ENCODE data around the gene WEE2.
"Not testable (repeated sequence)": the region's sequence is repeated elsewhere in the genome, so short reads cannot be mapped to it uniquely, and the experiment has no call there.

The WEE2 gene

DNA sequence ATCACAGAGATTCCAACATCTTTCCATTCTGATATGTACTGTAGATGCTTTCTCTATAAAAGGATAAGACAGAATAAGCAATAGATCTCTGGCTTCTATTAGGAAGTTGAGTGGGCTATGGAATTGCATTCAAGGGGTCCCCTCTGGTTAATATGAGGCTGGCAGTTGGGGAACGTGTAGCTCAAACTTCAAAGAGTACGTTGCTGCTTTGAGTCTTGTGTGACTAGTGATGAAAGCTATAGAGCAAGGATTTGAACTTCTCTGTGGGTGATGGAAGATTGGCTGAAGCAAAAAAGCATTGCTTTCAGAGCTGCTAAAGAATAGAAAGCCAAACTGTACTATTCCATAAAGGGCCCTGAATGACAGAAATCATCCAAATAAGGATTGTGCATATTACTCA, 6.4 kb downstream of the WEE2 start:
- no peak for DNase-seq (ENCODE audit: low spot score)

DNA sequence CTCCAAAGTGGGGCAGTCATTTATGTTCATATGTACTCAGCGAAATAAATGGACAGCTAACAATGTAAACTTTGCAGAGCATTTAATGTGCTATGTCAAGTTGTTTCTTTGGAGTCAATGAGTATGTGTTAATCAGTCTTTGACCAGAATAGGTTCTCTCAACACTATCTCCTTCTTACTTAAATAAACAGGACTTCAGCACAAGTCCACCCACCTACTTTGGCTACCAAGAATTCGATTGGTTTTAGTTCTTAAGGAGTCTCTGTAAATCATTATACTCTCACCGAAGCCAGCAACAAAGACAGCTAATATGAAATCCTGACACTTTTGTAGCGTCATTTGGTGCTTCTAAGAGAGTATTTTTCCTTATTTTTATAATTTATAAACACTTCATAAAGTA, 6.9 kb downstream of the WEE2 start:
- DNase-seq (ENCODE audit: low spot score), result no peak

DNA sequence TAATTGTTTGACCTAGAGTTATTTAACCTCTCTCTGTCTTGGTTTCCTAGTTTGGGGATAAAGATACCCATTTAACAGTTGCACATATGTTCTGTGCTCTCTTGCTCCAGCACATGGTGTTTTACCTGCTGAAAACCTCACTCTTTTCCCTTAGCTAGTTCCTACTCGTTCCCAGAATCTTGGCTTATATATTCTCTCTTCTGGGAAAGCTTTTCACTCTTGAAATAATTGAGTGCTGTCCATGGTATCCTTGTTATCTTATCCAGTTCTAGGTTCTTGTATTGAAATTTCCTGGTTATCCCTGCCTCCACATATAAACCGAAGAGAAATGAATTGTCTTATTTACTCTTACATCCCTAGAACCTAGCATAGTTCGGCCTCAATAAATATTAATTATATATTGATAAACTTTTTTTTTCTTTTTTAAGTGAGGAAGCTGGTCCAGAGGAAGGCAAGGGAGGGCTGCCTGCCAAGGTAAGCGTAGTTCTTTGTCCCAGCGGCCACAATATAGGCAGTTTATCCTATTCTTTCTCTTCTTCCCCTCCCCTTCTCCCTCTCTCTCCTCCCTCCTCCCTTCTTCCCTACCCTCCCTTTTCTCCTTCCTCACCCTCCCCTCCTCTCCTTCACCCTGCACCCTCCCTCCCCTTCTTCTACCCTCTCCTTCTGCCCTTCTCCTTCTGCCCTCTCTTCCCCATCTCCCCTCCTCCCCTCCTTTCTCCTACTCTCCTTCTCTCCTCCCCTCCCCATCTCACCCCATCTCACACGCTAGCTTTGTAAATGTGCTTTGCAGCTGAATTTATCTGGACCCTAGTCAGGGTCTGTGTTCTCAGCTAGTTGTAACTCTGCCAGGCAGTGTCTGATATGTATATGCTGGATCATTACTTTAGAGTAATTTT, 7.9 kb downstream of the WEE2 start:
- DNase-seq (ENCODE audit: low spot score), result no peak

DNA sequence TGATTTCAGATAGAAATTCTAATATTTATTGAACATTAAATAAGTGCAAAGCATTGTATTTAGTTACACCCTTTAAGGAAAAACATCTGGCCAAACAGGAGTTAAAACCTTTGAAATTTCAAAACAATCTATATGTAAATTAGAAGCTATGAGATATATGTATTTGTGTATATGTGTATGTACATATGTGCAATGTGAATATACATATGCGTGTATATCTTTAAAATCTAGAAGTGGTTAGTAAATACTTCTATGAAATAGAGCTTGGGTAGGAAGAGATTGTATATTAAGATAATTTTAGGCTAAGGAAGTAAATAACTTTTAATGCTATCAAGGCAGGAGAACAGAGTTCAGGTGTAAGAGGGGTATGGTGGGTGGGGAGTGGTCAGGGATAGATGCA, 9.3 kb downstream of the WEE2 start:
- no peak for DNase-seq (ENCODE audit: low spot score)

DNA sequence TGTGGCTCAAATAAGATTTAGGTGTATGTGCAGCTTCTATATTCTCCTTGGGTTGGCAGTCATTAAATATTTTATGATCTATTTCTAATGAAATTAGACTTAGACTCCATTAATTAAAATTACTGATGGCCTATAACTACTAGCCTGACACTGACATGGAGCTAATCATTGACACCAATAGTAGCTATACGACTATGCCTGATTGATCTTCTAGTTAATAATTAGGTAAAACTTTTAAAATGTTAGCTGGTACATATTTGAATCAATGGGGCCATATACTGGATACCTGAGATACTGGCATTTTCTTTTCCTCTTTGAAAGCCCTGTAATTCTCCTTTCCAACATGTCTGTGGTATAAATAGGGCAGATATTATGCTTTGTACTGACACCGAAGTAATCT, 14.4 kb downstream of the WEE2 start:
- no peak for DNase-seq (ENCODE audit: low spot score)

DNA sequence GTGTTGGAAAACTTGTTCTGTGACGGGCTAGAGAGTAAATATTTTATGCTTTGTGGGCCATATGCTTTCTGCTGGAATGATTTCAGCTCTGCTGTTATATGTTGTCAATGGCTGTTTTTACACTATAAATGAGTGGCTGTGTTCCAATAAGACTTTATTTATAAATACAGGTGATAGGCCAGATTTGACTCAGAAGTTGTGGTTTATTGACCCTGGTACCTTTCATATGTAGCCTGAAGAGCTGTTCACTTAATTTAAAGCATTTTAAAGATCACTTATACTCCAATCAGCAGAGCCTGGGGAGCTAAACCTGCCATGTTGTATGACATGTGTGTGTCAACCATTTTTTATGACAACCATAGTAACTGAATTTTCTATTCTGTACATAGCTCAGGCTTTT, 20.9 kb downstream of the WEE2 start:
- no peak for DNase-seq (ENCODE audit: low spot score)

DNA sequence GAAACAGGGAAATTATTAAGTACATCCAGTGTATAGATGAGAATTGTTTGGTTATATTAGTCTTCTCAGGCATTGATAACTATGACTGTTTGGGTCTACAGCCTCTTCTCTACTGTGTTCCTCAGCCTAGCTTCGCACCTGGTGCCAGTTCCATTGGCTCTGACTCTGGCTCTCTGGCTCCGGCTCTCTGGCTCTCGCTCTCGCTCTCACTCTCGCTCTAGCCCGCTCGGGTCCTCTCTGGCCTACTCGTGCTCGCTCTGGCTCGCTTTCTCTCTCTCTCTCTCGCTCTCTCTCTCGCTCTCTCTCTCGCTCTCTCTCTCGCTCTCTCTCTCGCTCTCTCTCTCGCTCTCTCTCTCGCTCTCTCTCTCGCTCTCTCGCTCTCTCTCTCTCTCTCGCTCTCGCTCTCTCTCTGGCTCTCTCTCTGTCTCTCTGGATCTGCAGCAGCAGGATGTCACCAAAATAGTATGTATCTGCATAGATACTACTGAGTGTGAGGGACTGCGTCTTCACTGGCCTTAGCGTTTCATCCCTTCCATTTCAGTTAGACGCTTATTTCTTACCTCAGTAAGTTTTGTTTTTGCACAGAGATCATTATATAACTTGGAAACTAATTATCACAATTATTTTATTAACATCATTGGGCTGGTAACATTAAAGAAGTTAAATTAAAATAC, 23.5 kb downstream of the WEE2 start:
- peak; percentile 70 for DNase-seq (ENCODE audit: low spot score)

DNA sequence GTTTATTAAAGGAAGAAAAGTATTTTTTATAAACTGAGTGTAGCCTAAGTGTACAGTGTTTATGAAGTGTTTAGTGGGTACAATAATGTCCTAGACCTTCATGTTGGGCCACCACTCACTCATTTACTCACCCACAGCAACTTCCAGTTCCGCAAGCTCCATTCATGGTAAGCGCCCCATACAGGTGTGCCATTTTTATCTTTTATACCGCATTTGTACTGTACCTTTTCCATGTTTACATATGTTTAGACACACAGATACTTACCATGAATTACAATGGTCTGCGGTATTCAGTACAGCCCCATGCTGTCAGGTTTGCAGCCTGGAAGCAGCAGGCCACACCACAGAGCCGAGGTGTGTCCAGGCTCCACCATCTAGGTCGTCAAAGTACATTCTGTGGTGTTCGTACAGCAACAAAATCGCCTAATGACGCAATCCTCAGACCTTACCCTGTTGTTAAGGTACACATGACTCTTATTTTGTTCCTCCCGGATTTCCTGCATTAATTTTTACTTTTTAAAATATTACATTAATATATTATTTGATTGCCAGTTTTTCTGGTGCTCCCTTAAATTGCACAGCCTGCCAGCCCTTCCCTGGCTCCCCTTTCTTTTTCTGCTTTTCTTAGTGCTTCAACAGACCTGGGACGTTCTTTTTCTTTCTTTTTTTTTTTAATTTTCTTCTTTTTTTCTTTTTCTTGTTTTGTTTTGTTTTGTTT, 29.1 kb downstream of the WEE2 start:
- DNase-seq (ENCODE audit: low spot score), result peak; percentile 9

DNA sequence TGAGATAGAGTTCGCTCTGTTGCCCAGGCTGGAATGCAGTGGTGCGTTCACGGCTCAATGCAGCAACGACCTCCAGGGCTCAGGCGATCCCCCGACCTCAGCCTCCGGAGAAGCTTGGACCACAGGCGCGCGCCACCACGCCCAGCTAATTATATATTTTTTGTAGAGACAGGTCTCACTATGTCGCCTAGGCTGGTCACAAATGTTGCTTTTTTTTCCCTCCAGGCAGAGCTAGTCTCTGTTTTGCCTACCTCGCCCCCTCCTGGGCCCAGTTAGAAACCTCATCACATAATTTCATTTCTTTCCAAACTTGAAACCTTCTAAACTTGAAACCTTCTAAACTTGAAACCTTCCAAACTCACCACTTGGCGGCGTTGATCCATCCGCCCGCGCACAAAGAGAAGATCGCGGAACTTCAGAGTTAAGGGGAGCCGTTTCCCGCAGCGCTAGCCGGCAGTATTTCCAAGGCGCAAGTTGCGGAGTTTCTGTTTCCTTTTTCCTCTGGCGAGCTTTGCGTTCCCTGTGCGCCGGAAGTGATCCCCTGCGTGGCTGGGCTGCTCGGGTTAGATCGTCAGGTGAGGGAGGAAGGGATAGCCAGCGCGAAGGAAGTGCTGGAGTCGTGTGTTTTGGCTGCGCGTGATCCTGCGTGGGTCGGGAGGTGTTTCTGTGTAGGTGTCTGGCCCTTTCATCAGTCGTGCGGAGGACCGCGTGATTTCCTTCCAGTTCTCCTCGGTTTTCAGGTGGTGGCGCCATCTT, 29.9 kb downstream of the WEE2 start, which contains the start of gene SSBP1:
Gene SSBP1 (plus strand): TSS at position 523 of the 756 bp plus-strand sequence. CDS start 809 bp downstream, outside the sequence.
- DNase-seq (ENCODE audit: low spot score), result peak; percentile 97

DNA sequence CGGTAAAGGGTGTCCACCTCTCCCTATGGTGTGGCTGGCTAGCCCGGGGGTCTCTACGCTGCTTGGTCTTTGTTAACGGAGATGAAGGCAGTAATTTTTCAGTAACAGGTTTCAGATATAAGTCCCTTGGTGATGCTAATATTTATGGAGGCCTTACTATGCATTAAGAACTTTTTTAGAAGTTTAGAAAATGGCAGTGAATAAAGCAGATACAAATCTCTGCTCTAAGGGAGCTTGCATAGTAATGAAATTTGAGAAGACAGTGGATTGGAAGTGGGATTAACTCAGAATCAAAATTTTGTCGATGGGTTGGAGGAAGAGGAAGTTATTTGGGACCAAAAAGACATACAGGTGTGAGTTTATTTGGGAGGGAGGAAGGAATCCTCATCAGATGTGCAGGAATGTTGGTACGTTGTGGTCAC, 30.4 kb downstream of the WEE2 start:
- no peak for DNase-seq (ENCODE audit: low spot score)

DNA sequence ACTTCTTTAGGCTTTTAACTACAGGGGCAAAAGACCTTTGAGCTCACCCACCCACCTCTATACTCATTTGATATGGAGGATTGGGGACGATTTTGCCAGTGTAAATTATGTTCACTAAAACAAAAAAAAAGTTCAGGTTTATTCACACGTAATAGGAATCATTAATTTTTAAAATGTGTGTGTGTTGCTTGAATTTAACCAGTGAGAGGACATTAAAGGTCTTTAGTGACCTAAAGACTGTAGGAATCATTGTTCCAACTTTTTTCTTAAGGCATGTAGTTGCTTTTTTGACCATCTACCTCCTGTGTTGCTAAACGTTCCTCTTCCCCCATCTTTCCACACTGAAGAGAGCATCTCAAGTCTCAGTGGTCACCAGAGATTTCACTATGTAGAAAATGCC, 31.1 kb downstream of the WEE2 start:
- DNase-seq (ENCODE audit: low spot score), result no peak

DNA sequence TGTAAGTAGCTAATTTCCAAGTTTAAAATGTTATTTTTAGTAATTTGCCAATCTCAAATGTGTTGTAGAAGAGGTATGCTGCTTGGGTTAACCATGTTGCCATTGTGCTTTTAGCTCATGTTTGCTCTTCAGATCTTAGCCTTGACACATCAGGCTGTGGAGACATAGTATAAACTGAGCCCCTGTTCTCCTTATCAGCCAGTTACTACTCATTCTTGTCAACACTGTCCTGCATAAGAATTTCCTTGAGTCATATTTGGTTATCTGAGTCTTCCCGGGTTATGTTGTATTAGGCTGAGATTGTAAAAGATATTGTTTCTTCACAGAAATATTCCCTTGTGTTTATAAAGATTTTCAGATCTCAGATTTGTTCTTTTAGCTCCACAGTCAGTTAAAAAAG, 34.1 kb downstream of the WEE2 start:
- no peak for DNase-seq (ENCODE audit: low spot score)

DNA sequence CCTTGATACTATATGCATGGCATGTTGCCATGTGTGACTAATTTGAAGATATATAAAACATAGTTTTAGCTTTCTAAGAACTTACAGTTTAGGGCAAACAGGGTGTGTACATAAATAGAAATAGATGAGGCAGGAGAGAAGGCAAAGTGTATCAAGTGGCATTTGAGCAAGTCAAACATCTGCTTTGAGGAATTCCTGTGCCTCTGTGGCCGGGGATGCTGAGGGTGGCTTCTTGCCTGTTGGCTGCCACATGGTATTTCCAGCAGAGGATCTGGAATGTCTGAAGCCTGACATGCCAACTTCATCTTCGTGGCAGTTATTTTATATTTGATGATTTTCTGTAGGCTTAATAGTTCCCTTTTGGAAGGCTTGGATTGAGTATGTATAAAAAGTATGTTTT, 36.0 kb downstream of the WEE2 start:
- DNase-seq (ENCODE audit: low spot score), result no peak

DNA sequence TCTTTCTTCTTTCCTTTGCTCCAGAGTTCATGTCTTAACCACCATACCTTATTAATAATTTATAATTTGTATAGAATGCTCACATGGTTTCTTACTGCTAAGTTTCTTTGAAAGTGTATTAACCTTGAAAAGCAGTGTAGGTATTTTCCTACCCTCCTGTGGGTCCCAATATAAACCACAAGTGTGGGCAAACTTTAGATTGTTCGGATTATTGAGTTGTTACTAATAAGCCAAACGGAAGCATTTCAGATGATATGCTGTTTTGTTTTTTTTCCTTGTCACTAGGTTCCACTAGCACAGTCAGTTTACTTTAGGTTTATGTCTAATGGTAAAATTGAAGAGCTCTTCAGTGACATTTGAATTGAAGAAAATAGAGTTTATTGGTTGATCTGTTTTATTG, 40.2 kb downstream of the WEE2 start:
- DNase-seq (ENCODE audit: low spot score), result no peak

DNA sequence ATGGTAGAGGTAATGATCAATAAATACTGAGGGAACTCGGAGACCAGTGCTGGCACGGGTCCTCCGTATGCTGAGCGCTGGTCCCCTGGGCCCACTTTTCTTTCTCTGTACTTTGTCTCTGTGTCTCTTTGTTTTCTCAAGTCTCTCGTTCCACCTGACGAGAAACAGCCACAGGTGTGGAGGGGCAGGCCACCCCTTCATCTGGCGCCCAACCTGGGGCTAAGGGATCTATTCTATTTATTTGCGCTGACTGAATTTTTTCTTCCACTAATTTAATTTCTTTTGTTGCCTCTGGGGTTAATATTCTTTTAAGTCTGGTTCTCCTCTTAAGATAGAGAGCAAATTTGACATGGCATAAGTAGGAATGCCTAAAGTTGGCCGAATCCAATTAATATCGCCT, 43.8 kb downstream of the WEE2 start:
- DNase-seq (ENCODE audit: low spot score), result not testable (repeated sequence)

DNA sequence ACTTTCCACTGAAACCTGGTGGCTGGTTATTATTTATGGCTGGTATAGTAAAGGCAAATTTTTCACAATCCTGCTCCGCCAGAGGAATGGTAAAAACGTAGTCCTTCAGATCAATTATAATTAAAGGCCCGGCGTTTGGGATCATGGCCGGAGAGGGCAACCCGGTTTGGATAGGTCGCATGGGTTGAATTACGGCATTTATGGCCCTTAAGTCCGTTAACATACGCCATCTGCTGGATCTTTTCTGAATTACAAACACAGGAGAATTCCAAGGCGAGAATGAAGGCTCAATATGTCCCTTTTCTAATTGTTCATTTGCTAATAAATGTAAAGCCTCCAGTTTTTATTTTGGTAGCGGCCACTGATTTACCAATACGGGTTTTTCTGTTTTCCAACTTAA, 44.5 kb downstream of the WEE2 start:
- DNase-seq (ENCODE audit: low spot score), result no peak

DNA sequence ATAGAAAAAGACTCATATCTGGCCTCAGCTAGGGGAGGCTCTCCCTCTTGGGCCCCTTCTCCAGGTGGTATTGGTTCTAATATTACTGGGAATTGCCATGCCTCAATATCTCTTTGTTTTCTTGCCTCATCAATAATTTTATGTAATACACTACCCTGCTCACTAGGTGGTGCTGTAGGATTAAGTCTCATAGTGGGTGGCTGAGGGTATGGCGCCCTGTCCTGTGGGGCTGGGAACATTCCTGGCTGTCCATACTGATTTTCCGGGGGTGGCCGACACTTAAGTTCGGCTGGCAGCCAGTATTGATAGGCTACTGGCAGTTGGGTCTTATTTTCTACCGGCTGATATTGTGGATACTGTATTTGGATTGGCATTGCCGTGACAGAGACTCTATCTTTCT, 46.8 kb downstream of the WEE2 start:
- peak; percentile 15 for DNase-seq (ENCODE audit: low spot score)

DNA sequence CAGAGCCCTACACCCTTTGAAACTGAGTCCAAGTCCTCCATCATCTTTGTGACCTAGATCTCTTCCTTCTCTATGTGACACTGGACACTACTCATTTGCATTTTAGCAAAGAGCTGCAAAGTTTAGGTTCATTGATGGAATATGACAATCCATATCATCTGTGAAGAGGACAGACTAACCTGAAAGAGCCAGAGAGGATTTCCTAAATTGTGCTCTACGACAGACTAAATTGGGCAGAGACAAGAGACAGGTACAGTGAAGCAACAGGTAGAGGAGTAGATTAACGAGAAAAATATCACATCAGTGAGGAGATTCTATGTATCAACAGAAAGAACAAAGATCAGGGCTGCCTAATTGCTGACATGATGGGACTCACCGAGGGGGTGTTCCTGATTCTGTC, 55.6 kb downstream of the WEE2 start, which contains the start of gene TAS2R3:
Gene TAS2R3 (plus strand): TSS at position 301 of the 400 bp plus-strand sequence. CDS start 62 bp downstream, at position 363.
- DNase-seq (ENCODE audit: low spot score), result no peak

DNA sequence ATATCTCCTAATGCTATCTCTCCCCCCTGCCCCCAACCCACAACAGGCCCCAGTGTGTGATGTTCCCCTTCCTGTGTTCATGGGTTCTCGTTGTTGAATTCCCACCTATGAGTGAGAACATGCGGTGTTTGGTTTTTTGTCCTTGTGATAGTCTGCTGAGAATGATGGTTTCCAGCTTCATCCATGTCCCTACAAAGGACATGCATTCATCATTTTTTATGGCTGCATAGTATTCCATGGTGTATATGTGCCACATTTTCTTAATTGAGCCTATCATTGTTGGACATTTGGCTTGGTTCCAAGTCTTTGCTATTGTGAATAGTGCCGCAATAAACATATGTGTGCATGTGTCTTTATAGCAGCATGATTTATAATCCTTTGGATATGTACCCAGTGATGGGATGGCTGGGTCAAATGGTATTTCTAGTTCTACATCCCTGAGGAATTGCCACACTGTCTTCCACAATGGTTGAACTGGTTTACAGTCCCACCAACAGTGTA, 62.0 kb downstream of the WEE2 start:
- not testable (repeated sequence) for DNase-seq (ENCODE audit: low spot score)

DNA sequence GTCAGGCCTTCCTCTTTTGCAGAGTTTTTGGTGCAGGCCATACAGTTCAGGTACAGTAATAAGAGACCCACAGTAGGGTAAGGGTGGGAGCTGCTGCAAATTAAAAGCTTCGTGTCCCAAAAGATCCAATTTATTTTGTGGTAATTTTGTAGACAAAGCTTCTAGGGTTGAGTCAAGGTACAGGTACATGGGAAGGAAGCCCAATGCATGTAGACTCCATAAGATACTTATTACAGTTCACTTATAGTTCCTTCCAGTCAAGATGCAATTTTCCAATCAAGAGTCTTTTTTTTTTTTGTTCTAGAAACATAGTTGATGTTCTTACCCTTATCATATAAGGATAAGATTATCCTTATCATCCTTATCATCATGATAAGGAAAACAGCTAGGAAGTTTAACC, 68.2 kb downstream of the WEE2 start, which contains the start of gene TAS2R4:
Gene TAS2R4 (plus strand): TSS at position 301 of the 400 bp plus-strand sequence. CDS start 1,815 bp downstream, outside the sequence.
- DNase-seq (ENCODE audit: low spot score), result no peak

Data from cerebellar cortex (tissue), 1 donor.